MG63 (cell line): ENCODE results near the gene N4BP2L1. TPM values are rescaled to one million over a fixed set of nuclear protein-coding genes. Genes with fewer than 3 reads are reported as not detected.
A peak's percentile ranks its signal among the peaks of the same experiment; 100 is the strongest.

Experiments used
- DNase-seq: peaks from one replicate; pipeline ENCODE4 v3.0.0-alpha.2; 2020
- H3K27me3 ChIP-seq: fragments of 250-450 bp; sonication (Bioruptor Pico); 2 replicates; pipeline ENCODE4 v1.5.1; 2020; ENCODE audit warnings: mild to moderate bottlenecking, moderate library complexity
- H3K36me3 ChIP-seq: fragments of 250-450 bp; sonication (Bioruptor Pico); 2 replicates; pipeline ENCODE4 v1.5.1; 2020; ENCODE audit warnings: mild to moderate bottlenecking, moderate library complexity
- H3K4me3 ChIP-seq: fragments of 250-450 bp; sonication (Bioruptor Pico); 2 replicates; pipeline ENCODE4 v1.5.1; 2020; ENCODE audit warnings: mild to moderate bottlenecking, moderate library complexity
- H3K9me3 ChIP-seq: fragments of 250-450 bp; sonication (Bioruptor Pico); 2 replicates; pipeline ENCODE4 v1.5.1; 2020; ENCODE audit warnings: mild to moderate bottlenecking, moderate library complexity
- total RNA-seq: library from RNA; depleted of rRNA; stranded (reverse); fragments of >200 nt; shearing (Covaris generic); gene quantifications from 2 replicates; pipeline ENCODE4 v1.2.3, GENCODE V29; 2014; ENCODE audit warnings: low replicate concordance; rRNA removed

The N4BP2L1 gene
- 0.20 and 0.40 TPM in 2 replicates for total RNA-seq

DNA sequence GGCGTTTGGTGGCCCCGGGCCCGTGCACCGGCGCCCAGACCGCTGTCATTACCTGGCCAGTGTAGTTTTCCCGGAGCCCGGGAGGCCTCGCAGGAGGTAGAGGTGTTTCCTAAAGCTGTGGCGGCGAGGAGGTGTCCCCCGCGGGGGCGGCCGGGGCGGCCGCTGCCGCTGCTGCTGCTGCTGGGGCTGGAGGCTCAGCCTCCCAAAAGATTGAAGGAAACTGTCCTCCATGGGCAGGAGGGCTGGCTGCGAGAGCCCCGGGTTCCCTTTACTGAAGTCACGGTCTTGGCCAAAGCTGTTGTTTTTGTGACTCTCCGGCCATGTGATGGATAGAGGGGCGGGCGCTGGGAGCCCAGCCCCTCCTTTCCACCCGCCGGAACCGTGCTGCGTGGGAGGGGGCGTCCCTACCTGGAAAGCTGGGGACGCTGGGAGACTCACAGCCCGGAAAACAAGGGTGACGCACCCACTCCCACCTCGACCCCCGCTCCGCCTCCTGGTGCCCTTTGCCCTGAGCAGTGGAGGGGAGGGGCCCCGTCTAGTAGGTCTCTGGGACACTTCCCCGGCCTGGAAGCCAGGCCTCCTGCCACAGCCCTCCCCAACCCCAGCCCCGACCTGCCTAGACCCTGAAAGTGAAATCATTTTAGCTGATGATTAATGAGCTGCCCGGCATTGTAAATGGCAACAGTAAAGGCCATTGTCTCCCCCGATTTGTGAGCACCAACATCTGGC, at the start of gene N4BP2L1:
TSS of gene N4BP2L1 (minus strand) at position 279 of the 729 bp plus-strand sequence. CDS start at position 231, 48 bp downstream.
- H3K27me3 ChIP-seq, result no peaks in the 10 kb centered on the region
- peak within 1 kb of the TSS; percentile 54 for H3K4me3 ChIP-seq
- DNase-seq, result peak; percentile 48
- no peaks in the 10 kb centered on the region for H3K9me3 ChIP-seq
- peaks cover 2% of the 10 kb centered on the region; the same call in 1 of the 2 replicates for H3K36me3 ChIP-seq

DNA sequence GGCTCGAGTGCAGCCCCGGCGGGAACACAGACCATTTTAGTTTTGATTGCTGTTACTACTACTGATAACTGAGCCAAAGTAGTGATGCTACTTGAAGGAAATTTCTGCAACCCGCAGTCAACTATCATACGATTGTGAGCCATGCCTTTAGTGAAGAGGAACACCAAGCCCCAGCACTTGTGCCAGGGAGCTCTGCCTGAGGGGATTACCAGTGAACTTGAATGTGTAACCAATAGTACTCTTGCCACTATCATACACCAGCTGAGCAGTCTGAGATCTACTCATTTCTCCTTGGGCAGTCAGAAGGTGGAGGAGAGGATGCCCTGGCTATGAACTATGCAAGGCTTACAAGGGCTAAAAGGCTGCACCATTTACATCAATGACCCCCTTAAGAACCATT, 49.0 kb upstream of the N4BP2L1 start:
- Histone ChIP-seq H3K27me3 (no peaks in the 10 kb centered on the region), H3K36me3 (no peaks in the 10 kb centered on the region; the same call in none of the 2 replicates), H3K4me3 (no peak overlapping the region), H3K9me3 (no peaks in the 10 kb centered on the region)
- DNase-seq, result no peak

DNA sequence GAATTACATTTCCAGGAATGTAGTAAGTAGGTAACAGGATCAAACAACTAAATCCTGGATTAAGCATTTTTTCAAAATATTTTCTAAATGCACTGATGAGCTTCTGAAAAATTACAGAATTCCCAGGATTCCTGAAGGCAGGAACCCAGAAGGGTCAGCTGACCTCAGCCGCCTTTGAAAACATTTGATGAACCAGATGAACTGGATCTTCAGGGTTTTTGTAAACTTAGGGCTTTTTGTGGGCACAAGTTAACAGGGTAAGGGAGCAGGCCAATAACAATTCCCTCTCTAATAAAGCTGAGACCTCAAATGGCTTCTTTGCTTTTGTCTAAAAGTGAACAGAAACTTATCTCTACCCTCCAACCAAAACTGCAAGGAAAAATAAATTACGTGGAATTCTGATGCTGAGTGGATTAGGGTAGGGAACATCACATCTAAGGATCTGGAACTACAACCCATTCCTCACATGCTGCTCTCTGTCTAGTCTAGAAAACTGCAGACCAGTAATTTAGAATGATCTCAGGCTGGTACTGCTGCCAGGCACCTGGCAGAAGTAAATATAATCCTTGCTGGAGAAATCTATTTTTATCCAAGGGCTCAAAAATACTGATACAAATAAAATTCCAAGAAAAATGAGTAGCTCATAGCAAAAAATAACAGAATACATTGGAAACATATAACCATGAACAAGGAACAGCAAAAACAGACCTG, 48.2 kb upstream of the N4BP2L1 start:
- Histone ChIP-seq H3K36me3 (no peaks in the 10 kb centered on the region; the same call in none of the 2 replicates), H3K27me3 (no peaks in the 10 kb centered on the region), H3K9me3 (no peaks in the 10 kb centered on the region), H3K4me3 (no peak overlapping the region)
- DNase-seq, result no peak

DNA sequence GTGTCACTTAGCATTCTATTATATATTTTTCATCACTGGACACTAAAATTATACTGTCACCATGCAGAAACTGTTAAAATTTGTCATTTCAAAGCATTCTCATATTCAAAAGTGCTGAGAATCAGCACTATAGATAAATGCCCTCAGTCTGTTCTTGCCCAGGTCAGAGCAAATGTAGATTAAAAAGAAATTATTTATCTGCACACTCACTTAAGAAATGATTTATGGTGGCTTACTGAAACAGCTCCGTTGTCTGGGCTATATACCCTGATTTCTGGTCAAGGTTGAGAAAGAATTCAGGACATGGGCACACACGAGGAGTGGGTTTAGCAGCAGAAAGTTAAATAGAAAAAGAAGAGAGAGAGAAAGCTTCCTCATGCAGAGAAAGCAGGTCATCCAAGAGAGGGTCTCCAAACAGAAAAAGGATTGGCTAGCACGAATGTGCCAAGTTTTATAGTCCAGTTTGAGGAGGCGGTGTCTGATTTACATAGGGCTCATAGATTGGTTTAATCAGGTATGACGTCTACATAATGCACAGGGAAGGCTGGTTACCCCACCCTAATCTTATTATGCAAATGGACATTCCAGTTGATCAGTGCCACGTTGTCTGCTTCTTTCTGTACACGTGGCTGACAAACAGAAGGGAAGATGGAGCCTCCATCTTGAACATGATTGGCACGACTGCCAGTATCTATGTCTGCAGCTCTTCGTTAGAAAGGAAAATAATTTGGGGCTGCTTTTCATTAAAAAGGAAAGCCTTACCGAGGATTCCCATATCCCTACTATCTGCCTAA, 47.3 kb upstream of the N4BP2L1 start:
- no peak overlapping the region for H3K4me3 ChIP-seq
- no peaks in the 10 kb centered on the region; the same call in none of the 2 replicates for H3K36me3 ChIP-seq
- no peaks in the 10 kb centered on the region for H3K27me3 ChIP-seq
- H3K9me3 ChIP-seq, result no peaks in the 10 kb centered on the region
- no peak for DNase-seq

GRCh38 chr13:32473650-32474049, 45.7 kb upstream of the N4BP2L1 start:
- no peak overlapping the region for H3K4me3 ChIP-seq
- no peaks in the 10 kb centered on the region for H3K27me3 ChIP-seq
- no peaks in the 10 kb centered on the region for H3K9me3 ChIP-seq
- DNase-seq, result no peak
- no peaks in the 10 kb centered on the region; the same call in none of the 2 replicates for H3K36me3 ChIP-seq

GRCh38 chr13:32472194-32472621, 44.3 kb upstream of the N4BP2L1 start:
- no peaks in the 10 kb centered on the region for H3K9me3 ChIP-seq
- no peaks in the 10 kb centered on the region; the same call in none of the 2 replicates for H3K36me3 ChIP-seq
- no peak for DNase-seq
- H3K27me3 ChIP-seq, result no peaks in the 10 kb centered on the region
- no peak overlapping the region for H3K4me3 ChIP-seq

- H3K9me3 ChIP-seq, result no peaks in the 10 kb centered on the region
- H3K4me3 ChIP-seq, result no peak overlapping the region
- no peak for DNase-seq
- no peaks in the 10 kb centered on the region; the same call in none of the 2 replicates for H3K36me3 ChIP-seq
- no peaks in the 10 kb centered on the region for H3K27me3 ChIP-seq
Observed at GRCh38 chr13:32471187-32471922, 43.4 kb upstream of the N4BP2L1 start.

DNA sequence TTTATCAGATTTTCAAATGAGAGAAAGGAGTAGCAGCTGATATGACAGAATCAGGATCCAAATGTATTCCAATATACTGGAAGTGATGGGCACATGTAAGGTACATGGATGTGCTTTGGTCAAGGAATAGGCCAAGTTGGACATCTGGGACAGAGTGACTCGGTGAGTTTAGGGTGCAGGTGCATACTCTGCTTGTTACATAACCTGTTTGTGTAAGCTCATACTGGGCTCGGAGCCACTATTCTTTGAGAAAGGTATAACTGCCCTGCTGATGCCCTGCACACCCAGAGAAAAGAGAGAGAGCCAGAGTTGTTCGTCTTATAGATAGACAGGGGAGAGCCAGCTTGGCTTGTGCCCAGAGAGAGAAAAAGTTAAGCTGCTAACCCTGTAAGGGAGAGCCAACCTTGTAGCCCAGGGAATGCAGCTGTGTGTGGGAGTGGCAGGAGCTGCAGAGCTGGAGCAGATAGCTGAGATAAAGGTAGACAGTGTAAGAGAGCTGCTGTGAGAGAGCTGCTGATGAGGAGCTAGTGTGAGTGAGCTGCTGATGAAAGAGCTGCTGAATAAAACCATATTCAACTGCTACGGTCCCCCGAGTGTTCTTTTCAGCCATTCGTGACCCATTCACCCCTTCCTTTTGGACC, 40.7 kb upstream of the N4BP2L1 start:
- Histone ChIP-seq H3K27me3 (no peaks in the 10 kb centered on the region), H3K4me3 (no peak overlapping the region), H3K9me3 (no peaks in the 10 kb centered on the region), H3K36me3 (peaks cover 3% of the 10 kb centered on the region)
- no peak for DNase-seq

DNA sequence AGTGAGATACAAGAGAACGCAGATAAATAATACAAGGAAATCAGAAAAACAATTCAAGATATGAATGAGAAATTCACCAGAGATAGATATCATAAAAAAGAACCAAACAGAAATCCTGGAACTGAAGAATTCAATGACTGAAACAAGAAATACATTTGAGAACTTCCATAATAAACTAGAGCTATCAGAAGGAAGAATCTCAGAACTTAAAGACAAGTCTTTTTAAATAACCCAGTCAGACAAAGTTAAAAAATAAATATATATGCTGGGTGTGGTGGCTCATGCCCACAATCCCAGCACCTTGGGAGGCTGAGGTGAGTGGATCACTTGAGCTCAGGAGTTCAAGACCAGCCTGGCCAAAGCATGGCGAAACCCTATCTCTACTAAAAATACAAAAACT, 28.7 kb upstream of the N4BP2L1 start:
- H3K27me3 ChIP-seq, result no peaks in the 10 kb centered on the region
- peaks cover 15% of the 10 kb centered on the region for H3K9me3 ChIP-seq
- DNase-seq, result no peak
- H3K4me3 ChIP-seq, result no peak overlapping the region
- H3K36me3 ChIP-seq, result peaks cover 3% of the 10 kb centered on the region; the same call in 1 of the 2 replicates

GRCh38 chr13:32455594-32455903, 27.6 kb upstream of the N4BP2L1 start:
- H3K36me3 ChIP-seq, result peaks cover 3% of the 10 kb centered on the region; the same call in 1 of the 2 replicates
- no peaks in the 10 kb centered on the region for H3K27me3 ChIP-seq
- no peak overlapping the region for H3K4me3 ChIP-seq
- peaks cover 15% of the 10 kb centered on the region for H3K9me3 ChIP-seq
- DNase-seq, result no peak

GRCh38 chr13:32454886-32455593, 27.1 kb upstream of the N4BP2L1 start:
- Histone ChIP-seq H3K27me3 (no peaks in the 10 kb centered on the region), H3K4me3 (no peak overlapping the region), H3K9me3 (peaks cover 15% of the 10 kb centered on the region), H3K36me3 (peaks cover 3% of the 10 kb centered on the region; the same call in 1 of the 2 replicates)
- DNase-seq, result no peak

DNA sequence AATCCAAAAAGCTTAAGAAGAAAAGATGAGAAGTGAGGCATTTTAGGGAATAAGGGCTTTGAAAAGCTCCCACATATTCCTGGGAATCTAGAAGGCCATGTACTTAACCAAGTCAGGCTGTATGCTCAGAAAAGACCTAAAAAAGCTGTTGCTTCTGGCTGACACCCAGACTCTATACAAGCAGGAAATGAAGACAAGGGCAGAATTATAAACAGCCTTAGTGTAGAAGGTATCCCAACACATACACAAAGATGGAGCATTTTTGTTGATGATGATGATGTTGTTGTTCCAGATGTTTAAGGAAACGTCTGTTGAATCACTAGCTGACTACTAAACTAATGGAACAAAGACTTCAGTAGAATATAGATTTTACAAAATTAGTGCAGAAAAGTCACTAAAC, 26.1 kb upstream of the N4BP2L1 start:
- no peak for DNase-seq
- Histone ChIP-seq H3K9me3 (peaks cover 15% of the 10 kb centered on the region), H3K4me3 (no peak overlapping the region), H3K36me3 (peaks cover 3% of the 10 kb centered on the region; the same call in 1 of the 2 replicates), H3K27me3 (no peaks in the 10 kb centered on the region)

GRCh38 chr13:32448972-32449371, 21.0 kb upstream of the N4BP2L1 start:
- H3K9me3 ChIP-seq, result no peaks in the 10 kb centered on the region
- no peak for DNase-seq

DNA sequence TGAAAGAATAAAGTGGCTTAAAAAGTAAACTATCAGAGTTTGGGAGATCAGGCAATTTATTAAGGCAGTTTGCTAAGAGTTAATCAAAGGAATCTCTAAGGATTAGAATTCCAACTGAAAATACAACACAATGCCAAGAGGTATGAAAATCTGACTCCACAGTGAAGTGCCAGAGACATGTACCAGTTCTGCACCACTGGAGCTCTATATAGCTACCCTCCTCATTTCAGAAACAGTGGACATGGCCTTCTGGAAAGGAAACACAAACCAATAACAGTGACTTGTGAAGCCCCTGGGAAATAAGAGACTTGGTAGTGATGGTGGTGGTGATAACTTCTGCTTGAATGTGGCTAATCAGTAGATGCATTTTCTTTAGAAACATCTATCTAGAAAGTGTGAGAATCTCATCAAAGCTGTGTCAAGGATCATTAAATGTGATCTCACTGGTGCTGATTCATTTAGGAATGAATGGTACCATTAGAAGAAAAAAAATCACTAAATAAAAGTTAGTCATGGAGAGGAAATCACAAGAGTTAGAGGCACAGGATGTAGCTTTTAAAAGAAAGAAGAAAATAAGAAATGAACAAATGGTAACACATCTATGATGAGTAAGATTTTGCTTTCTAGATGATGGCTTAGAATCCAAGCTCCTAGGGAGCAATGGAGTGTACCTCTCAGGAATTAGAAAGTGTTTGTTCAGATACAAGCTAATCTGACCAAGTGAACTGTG, 20.1 kb upstream of the N4BP2L1 start:
- no peak for DNase-seq
- Histone ChIP-seq H3K36me3 (no peaks in the 10 kb centered on the region; the same call in 1 of the 2 replicates), H3K9me3 (no peaks in the 10 kb centered on the region), H3K27me3 (no peaks in the 10 kb centered on the region), H3K4me3 (no peak overlapping the region)

More at GRCh38 chr13:32448972-32449371, 21.0 kb upstream of the N4BP2L1 start:
- no peaks in the 10 kb centered on the region for H3K27me3 ChIP-seq
- no peak overlapping the region for H3K4me3 ChIP-seq
- no peaks in the 10 kb centered on the region; the same call in 1 of the 2 replicates for H3K36me3 ChIP-seq
